ENCODE results near the gene TRIM16.
"Not testable (repeated sequence)": the region's sequence is repeated elsewhere in the genome, so short reads cannot be mapped to it uniquely, and the experiment has no call there.

The TRIM16 gene

GRCh38 chr17:15657868-15658267 is 26.2 kb downstream of the TRIM16 start:
- DNase-seq, result no peak

- no peak for DNase-seq
Measured at GRCh38 chr17:15654886-15655561, 29.1 kb downstream of the TRIM16 start.

DNA sequence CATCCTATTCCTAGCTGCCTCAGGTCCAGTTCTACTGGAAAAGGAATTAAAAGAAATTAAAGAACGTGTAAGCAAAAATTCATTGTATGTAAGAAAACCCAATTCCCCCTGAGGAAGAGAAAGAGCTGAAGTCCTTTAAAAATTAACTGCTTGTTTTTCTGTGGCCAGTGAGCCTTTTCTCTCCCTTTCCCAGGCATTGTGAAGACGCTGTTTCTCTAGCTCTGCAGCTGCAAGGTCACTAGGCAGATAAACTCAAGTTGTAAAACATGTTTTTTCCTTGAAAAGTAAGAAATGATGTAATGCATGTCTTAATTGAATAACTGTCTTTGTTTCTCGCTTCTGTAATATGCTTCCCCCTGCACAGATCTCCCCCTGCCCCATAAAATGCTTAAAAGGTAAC is 29.7 kb downstream of the TRIM16 start:
- not testable (repeated sequence) for DNase-seq

GRCh38 chr17:15652960-15653359 is 31.2 kb downstream of the TRIM16 start:
- no peak for DNase-seq

DNA sequence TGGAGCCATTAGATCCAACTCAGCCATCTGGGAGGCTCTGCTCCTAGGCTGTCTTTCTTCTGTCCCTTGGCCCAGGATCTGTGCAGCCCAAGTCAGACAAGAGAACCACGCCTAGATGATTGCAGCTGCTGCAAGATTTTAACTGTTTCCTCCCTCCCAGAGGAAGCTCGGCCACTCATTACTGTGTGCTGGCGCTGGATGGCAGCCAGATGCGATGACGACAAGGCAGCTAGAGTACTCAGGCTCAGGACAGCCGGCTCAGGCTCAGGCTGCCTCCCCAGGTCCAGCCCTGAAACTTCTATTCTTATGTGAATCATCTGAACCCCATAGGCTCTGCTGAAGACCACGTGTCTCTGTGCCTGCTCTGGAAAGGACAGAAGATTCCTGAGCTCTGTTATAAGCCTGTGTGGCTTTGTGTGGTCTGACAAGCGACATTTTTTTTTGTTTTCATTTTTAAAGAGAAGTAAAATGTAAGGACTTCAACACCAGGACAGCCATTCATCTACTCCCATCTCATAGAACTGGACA is 32.5 kb downstream of the TRIM16 start:
- peak; percentile 59 for DNase-seq

DNA sequence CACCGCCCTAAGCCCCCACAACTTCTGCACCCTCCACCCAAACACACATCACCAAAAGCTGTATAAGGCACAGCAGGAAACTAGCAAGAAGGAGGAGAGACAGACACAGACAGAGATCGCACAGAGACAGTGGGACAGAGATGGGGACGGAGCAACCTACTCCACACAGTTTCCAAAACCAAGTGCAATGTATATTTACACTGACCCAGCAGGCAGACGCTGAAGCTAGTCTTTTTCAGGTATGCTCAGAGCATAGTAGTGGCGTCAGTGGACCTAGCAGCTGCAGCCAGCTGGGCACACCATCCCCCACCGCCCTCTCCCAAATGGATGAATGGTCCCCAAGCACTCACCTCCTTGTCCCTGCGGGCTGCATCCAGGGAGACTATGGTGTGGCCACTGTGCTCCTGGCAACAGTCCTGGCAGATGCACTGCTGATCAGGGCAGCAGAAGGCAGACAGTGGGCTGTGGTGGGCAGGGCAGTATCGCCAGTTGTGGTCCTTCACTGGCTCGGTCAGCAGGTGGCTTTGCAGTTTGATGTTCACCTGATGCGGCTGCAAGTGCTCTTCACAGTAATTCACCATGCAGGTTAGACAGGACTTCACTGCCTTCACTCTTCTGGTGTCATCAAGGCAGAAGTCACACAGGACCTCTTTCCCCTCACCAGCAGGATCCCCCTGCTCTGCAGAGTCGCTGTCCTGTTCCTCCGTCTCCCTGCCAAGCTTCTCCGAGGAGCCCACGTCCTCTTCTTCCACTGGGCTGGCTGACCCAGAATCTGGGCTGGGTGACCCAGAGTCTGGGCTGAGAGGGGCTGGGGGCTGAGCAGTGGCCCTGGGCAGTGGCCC is 33.1 kb downstream of the TRIM16 start:
- DNase-seq, result no peak

GRCh38 chr17:15649861-15650421 is 34.2 kb downstream of the TRIM16 start:
- no peak for DNase-seq

DNA sequence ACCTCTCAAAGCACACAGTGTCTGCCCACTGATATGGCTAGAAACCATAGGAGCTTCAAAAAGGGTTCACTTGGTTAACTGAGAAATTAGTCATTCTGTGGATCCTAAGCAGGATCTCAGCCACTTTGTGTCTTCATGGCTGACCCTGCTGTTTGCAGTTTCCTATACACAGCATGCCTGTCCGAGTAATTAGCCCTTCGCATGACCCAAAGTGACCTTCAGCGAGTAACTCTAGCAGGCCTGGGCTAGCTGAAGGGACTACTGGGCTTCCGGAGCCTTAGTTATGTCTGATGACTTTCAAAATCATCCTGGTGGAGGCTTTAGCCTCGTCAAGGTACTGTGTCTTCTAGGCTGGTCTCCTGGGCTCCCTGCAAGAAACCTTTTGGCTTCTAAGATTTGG is 35.7 kb downstream of the TRIM16 start:
- no peak for DNase-seq

- not testable (repeated sequence) for DNase-seq
Measured at GRCh38 chr17:15645942-15646312, 38.2 kb downstream of the TRIM16 start.

GRCh38 chr17:15645099-15645941 is 38.8 kb downstream of the TRIM16 start:
- not testable (repeated sequence) for DNase-seq

DNA sequence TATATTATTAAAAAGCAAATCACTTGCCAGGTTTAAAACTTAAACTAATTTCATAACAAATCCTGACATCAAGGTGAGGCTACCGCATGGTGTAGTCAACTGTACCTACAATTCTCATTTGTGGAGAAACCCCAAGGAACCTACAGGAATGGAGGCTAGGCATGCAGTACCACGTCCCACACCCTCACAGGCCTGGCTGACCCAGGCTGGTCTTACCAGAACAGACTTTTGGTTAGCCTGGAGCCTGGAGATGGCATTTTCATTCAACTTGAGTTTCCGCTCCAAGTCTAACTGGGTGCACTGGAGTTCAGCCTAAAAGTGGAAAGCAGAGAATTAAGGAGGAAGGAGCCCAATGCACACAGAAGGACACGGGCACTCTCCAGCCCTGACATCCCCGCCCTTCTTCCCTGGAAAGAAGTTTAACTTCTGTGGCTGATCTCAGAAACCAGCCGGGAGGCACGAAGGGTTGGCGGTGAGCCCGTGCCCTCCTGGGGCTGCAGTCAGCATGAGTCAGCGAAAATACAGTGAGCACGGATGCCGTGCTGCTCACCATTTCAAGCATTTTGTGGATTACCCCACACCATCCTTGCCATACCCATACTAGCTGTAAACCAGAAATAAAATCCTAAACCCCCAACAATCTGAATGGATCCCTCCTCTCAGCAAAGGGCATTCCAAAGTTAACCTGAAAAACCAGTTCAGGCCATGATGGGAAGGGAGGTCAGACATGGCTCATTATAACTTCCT is 41.4 kb downstream of the TRIM16 start:
- DNase-seq, result not testable (repeated sequence)

DNA sequence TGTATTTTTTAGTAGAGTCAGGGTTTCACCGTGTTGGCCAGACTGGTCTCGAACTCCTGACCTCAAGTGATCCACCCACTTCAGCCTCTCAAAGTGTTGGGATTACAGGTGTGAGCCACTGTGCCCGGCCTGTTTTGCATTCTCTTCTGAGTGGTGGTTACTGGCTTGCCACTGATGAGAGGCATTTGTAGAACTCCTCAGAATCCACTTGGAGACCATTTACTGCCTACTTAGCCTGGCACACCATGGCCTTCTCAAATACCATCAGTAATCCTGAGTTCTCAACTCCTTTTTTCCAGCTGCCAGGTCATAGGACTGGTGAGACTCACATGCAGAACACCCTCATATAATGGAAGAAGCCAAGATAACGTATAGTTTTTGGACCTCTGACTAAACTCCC is 42.1 kb downstream of the TRIM16 start:
- not testable (repeated sequence) for DNase-seq

- DNase-seq, result not testable (repeated sequence)
Measured at GRCh38 chr17:15630930-15631453, 53.1 kb downstream of the TRIM16 start.

GRCh38 chr17:15629991-15630390 is 54.1 kb downstream of the TRIM16 start:
- not testable (repeated sequence) for DNase-seq

GRCh38 chr17:15623661-15624209 is 60.4 kb downstream of the TRIM16 start:
- not testable (repeated sequence) for DNase-seq

DNA sequence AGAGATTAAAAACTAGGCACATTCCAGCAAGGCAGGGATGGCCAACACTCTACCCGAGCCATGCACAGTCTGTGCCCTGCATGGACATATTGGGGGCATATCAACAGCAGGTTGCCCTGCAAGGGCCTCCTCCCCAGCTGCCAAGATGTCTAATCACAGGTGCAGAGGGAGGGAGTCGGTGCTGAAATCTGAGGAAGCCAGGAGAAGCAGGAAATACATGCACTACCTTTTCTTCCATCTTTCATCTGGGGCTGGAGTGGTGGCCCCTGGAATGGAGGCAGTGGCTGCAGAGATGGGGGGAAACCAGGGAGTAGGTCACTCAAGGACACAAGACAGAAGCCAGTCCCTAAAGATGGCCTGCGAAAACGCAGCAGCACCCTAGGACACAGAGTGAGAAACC is 60.9 kb downstream of the TRIM16 start:
- not testable (repeated sequence) for DNase-seq

DNA sequence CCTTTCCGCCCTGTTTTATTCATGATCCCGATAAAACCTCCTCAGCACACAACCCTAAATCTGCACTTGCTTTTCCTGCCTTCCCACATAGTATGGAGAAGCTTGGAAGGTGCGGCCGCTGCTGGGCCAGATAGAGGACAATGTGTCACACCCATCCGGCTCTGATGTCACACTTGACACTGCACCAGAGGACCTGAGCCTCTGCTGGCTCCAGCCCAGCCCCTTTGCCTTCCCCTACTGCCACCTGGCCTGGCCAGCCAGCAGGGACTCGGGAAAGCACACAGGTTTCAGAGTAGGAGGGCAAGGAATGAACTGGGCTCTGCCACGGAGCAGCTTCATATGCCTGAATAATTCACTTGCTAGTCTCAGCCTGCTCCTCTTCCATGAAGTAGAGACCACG is 62.0 kb downstream of the TRIM16 start:
- not testable (repeated sequence) for DNase-seq

DNA sequence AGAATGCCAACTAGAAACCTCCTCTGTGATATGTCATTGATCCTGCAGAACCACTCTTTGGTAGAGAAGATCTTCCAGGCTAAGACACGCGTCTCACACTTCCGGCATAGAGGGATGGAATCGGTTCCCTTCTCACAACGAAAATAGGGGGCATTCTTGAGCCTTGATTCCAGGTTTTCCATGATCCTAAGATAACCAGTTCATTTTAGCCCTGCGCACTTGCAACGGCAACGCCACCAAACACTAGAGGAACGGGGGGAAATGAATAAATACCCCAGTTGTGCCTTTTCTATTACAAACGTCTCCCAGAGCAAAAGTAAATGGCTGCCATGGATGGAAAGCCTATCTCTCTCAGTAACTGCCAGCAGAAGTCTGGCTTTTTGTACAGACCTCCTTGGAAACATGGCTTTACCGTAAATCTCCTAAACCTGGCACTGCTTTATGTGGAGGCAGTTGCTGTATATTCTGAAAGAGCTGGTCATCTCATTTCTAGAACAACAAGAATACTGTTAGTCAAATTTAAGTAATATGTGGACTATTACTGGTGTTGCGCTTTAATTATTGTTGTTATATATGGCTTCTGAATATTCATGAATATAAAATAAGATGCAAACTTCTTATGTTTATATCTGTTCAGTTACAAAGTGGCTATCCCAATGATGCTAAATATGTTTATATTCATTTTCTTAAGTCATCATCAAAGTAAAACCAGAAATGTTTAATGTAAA is 64.6 kb downstream of the TRIM16 start, which contains the start of gene FBXW10B:
Gene FBXW10B (minus strand): TSS at position 374 of the 728 bp plus-strand sequence. CDS start 192 bp downstream, at position 182.
- not testable (repeated sequence) for DNase-seq

- DNase-seq, result not testable (repeated sequence)
Measured at GRCh38 chr17:15616828-15617227, 67.3 kb downstream of the TRIM16 start.

- DNase-seq, result not testable (repeated sequence)
Measured at GRCh38 chr17:15615850-15616249, 68.3 kb downstream of the TRIM16 start.
